Activated CD8-positive, alpha-beta memory T cell treated with anti-CD3 and anti-CD28 coated beads, Interleukin-2, amount 50 U/mL, for 24 hours (primary cell): Measurements from ENCODE around the gene LRRC25.
A peak's percentile ranks its signal among the peaks of the same experiment; 100 is the strongest.
"Not testable (repeated sequence)": the region's sequence is repeated elsewhere in the genome, so short reads cannot be mapped to it uniquely, and the experiment has no call there.

Experiments used
- DNase-seq: peaks from one replicate; pipeline ENCODE4 v3.0.0-alpha.2; 2020; ENCODE audit errors: extremely low read depth

LRRC25 gene

GRCh38 chr19:18405754-18406153, 8.3 kb upstream of the LRRC25 start:
- not testable (repeated sequence) for DNase-seq

DNA sequence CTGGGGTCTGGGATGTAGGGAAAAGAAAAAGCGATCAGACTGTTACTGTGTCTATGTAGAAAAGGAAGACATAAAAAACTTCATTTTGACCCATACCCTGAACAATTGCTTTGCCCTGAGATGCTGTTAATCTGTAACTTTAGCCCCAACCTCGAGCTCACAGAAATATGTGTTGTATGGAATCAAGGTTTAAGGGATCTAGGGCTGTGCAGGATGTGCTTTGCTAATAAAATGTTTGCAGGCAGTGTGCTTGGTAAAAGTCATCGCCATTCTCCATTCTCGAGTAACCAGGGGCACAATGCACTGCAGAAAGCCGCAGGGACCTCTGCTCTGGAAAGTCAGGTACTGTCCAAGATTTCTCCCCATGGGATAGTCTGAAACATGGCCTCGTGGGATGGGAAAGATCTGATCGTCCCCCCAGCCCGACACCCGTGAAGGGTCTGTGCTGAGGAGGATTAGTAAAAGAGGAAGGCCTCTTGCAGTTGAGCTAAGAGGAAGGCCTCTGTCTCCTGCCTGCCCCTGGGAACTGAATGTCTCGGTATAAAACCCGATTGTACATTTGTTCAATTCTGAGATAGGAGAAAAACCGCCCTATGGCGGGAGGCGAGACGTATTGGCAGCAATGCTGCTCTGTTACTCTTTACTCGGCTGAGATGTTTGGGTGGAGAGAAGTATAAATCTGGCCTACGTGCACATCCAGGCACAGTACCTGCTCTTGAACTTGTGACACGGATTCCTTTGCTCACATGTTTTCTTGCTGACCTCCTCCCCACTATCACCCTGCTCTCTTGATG, 5.2 kb upstream of the LRRC25 start:
- not testable (repeated sequence) for DNase-seq

DNA sequence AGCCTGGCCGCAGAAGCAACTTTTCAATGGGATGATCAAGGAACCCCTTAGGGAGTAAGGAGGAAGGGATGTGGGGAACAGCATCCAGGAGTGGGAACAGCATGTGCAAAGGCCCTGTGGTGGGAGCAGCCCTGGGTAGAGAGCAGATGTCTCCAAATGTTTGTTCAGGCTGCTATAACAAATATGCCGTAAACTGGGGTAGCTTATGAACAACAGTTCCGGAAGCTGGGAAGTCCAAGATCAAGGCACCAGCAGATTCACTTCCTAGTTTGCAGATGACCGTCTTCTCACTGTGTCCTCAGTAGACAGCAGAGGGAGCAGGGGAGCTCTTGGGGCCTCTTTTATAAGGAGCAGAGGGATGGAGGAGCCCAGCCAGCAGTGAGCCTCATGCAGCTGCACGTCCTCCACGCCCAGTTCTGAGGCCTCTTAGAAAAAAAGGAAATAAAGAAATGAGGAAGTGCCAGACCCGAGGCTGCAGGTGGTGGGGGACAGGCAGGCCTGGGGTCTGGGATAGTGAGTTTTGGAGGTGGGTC, 4.2 kb upstream of the LRRC25 start:
- DNase-seq = no peak

DNA sequence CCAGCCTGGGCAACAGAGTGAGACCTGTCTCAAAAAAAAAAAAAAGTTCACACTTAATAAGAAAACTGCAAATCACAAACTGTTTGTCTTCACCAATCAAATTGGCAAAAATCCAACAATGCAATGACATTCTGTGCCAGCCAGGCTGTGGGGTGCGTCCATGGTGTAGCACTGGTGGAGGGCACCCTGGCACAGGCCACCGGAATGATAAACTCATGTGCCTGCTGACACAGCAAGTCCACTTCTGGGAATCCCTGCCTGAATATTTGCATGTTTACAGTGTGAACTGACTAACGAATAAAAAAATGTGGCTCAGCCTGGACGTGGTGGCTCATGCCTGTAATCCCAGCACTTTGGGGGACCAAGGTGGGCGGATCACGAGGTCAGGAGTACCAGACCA, 1.6 kb upstream of the LRRC25 start:
- no peak for DNase-seq

- DNase-seq = no peak
Observed at GRCh38 chr19:18396471-18397241, 766 bp downstream of the LRRC25 start.

DNA sequence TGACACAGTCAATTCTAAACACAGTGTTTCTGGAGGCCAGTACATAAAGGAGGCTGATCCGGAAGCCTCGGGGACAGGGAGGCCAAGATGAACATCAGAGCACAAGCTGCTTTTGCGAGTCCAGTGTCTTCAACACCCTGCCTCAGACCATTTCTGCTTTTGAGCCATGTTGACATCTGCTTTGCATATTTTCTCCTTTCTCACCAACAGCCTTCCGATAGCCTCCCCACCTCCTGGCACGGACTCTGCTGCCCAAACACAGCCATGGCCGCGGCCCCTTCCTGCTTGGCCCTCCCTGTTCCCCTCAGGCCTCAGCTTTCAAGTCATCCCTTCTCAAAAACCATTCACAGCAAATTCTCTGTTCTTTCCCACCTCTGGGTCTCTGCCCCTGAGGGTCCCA, 3.6 kb downstream of the LRRC25 start:
- no peak for DNase-seq

DNA sequence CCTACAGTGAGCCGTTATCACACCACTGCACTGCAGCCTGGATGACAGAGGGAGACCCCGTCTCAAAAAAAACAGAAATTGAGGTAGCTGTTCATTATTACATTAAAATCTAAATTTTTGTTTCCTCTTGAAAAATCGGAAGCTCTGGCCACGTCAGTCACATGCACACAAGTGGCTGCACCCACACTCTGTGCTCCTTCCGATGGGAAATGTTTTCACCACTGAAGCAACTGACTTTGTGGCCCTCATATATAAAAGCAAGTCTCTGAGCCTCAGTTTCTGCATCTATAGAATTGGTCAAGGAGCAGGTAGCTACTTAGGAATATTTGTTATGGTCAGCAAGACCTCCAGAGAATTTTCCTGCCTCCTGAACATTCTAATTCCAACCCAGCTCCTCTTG, 4.5 kb downstream of the LRRC25 start:
- DNase-seq = no peak

DNA sequence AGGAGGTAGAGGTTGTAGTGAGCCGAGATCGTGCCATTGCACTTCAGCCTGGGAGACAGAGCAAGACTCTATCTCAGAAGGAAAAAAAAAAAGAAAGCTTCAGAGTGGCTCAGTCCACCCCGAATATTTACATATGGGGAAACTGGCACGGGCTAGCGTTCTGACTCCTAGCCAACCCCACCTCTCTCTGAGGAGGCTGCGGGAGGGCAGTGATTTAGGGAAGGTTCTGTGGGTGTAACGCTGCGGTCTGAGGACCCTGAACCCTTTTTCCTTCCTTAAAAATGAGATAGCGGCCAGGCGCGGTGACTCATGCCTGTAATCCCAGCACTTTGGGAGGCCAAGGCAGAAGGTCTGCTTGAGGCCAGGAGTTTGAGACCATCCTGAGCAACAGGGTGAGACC, 5.0 kb downstream of the LRRC25 start:
- DNase-seq = no peak

GRCh38 chr19:18391509-18392075, 5.8 kb downstream of the LRRC25 start:
- no peak for DNase-seq

- DNase-seq = no peak
Observed at GRCh38 chr19:18390065-18390907, 7.1 kb downstream of the LRRC25 start.

- no peak for DNase-seq
Observed at GRCh38 chr19:18389726-18390064, 7.7 kb downstream of the LRRC25 start.

- no peak for DNase-seq
Observed at GRCh38 chr19:18388960-18389725, 8.3 kb downstream of the LRRC25 start.

- DNase-seq = peak; percentile 42
Observed at GRCh38 chr19:18388100-18388959, 9.1 kb downstream of the LRRC25 start.

GRCh38 chr19:18386543-18387271, 10.7 kb downstream of the LRRC25 start:
- DNase-seq = no peak

DNA sequence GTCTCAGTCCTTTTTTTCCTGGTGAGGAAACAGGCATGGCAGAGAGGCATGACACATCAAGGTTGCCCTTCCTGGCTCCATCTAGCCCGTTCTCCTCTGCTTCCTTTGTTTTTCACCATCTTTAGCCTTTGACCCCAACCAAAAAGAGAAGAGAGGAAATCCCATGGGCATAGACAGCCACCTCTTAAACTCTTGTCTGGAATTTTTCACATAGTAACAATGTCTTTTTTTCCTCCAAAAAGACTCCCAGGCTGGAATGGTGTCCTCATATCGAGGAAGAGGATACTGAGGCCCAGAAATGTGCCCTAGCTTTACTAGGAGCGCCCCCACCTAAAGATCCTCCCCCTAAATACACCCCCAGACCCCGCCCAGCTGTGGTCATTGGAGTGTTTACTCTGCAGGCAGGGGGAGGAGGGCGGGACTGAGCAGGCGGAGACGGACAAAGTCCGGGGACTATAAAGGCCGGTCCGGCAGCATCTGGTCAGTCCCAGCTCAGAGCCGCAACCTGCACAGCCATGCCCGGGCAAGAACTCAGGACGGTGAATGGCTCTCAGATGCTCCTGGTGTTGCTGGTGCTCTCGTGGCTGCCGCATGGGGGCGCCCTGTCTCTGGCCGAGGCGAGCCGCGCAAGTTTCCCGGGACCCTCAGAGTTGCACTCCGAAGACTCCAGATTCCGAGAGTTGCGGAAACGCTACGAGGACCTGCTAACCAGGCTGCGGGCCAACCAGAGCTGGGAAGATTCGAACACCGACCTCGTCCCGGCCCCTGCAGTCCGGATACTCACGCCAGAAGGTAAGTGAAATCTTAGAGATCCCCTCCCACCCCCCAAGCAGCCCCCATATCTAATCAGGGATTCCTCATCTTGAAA, 11.5 kb downstream of the LRRC25 start, which contains the start of gene GDF15:
Gene GDF15 (plus strand): TSS at position 484 of the 868 bp plus-strand sequence. CDS start 32 bp downstream, at position 516.
- no peak for DNase-seq

DNA sequence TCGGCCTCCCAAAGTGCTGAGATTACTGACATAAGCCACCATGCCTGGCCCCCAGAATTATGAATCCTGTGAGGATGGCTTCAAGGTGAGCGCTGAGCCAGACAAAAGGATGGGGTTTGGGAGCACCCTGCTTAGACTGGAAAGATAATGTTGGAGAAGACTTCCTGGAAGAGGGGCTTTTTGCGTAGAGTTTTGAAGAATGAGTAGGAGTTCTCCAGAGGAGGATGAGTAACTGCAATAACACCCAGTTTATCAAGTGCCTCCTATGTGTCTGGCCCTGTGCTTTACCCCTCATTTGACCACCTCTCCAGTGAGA, 12.1 kb downstream of the LRRC25 start:
- no peak for DNase-seq

DNA sequence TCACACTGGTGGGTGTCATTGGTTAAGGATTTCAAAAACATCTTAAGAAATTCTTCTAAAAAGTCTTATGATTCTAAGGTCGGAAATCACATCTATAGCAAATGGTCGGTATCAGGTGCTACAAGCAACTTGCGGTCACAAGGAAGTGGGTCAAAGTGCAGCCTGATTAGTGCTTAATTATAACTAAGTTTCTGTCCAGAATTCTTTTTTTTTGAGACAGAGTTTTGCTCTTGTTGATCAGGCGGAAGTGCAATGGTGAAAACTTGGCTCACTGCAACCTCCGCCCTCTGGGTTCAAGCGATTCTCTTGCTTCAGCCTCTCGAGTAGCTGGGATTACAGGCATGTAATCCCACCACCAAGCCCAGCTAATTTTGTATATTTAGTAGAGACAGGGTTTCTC, 12.6 kb downstream of the LRRC25 start:
- DNase-seq = no peak

GRCh38 chr19:18383622-18384021, 13.8 kb downstream of the LRRC25 start:
- not testable (repeated sequence) for DNase-seq
